GM21526 (cell line): ENCODE results near the gene GASK1A.

Experiments
- ATAC-seq: cut with Tn5 transposase; IDR thresholded peaks from one replicate; pipeline ENCODE4 v1.9.1; 2021; ENCODE audit warnings: moderate library complexity; ENCODE audit not compliant: unreplicated experiment, low FRiP score

GASK1A gene

DNA sequence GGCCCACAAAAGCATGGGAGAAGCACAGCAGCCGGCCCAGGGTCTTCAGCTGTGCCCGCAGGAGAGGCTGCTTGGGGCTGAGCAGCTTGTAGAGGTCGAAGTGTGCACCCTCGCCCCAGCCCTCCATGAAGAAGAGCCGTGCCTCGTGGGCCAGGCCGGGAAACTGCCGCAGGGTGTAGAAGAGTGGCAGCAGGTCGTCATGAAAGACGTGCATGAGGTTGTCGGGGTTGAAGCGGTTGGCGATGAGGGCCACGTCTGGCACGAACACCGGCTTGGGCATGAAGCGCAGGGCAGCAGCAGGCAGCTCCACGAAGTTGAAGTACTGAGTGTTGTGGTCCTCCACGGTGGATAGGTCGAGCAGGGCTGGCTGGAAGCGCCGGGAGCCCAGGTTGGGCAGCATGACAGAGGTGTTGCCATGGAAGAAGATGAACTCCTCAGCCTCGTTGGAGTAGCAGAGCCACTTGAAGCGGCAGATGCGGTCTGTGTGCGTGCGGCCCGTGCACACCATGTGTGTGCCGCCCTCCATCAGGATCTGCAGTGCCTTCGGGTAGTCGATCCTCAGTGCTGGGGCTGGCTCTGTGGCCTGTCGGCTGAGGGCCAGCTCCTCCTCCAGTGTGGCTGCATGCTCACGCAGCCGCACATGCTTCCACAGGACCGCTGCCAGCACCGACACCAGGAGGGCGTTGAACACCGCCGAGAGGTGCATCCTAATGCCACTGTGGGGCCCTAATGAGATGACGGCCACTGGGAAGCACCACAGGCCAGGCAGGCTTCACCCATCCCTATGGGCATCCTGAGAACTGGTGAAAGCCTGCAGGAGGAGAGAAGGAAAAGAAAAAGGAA is 101.8 kb downstream of the GASK1A start:
- ATAC-seq, result no peak

- no peak for ATAC-seq
These were observed 102.7 kb downstream of the GASK1A start for GRCh38 chr3:43081796-43082195.

DNA sequence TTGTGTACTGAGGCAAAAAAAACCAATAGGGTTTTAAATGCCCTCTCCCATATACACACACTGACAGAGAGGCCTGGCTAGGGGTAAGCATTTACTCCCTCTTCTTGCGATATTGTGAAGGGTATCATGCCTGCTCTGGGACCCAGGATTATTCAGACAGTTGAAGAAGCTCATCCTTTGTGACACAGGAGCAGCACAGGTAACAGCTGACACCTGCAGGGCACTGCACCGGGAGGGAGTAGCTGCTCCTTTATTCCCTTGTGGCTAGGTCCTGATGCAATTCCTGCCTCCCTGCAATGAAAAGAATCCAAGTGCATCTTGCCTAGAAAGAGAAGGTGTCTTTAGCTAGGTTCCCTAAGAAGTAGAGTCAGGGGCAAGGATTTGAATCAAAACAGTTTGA is 103.3 kb downstream of the GASK1A start:
- ATAC-seq, result no peak

- ATAC-seq, result no peak
These were observed 107.5 kb downstream of the GASK1A start for GRCh38 chr3:43086460-43087165.

GRCh38 chr3:43087249-43087776 is 108.2 kb downstream of the GASK1A start:
- ATAC-seq, result no peak

DNA sequence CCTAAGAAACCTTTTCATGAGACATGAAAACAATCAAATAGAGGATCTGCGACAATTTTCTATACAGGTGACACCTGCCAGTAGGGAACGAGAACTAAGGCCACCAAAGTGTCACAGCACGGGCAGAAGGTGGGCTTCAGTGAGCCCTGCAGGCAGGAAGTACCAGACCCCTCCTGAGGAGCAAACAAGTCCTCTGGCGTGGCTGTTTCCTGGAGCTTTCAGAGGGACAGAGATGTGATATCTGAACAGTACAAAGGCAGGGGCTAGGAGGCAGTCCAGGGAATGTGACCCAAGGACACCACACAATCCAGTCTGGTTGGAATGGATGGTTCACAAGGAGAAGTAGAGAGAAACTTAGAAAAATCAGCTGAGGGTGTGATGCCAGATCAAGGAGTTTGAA is 110.0 kb downstream of the GASK1A start:
- no peak for ATAC-seq

DNA sequence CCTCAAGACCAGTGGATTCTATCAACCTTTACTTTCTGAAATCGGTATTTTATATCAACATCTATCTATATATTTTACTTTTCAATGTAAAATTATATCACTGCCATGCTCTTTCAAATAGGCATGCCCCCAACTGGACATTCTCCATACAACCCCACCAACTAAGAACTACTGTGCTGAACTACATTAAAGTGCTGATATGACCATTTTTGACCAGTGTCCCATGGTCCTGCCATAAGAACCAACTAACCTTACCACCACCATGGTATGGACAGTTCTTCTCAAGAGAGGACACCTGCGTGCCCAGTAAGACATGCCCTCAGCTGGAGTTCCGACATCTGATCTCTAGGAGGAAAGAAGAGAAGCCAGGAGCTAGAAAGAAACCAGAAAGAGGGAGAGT is 111.1 kb downstream of the GASK1A start:
- ATAC-seq, result no peak

DNA sequence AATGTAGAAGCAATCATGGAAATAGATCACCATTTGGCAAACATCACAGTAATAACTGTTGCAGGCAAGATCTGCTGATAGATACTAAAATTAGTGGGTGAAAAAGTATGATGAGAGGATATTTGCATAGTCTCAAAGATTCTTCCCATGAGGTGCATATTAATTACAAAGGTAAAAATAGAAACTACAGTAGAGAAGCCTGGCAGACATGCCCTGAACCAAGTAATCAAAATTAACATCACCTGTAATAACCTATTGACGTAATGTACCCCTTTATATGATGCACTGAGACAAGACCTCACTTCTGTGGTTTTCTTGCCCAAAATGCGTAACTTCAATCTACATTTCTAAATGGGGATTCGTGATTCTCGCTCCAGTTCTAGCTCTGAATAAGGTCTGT is 112.4 kb downstream of the GASK1A start:
- ATAC-seq, result no peak

DNA sequence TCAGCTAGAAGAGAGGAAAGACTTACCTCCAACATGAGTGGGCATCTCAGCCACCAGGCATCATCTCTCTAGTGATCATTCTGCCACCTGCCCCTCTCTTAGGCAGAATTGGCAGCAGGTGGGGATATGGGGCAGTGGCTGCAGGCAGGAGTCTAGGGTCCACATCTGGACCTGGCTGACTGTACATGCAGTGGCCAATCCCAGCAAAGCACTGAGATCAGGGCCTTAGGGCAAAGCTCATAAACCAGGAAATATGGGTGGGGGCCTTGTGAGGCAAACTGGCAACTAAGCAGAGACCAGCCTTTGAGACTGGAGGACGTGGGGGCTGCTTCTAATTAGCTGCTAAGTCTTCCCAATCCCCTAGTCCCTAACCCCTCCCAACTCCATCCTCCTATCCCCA is 113.9 kb downstream of the GASK1A start:
- ATAC-seq, result no peak

GRCh38 chr3:43093974-43094373 is 114.9 kb downstream of the GASK1A start:
- no peak for ATAC-seq

- no peak for ATAC-seq
These were observed 115.3 kb downstream of the GASK1A start for GRCh38 chr3:43094381-43094780.

GRCh38 chr3:43094851-43095250 is 115.7 kb downstream of the GASK1A start:
- no peak for ATAC-seq

- ATAC-seq, result no peak
These were observed 116.3 kb downstream of the GASK1A start for GRCh38 chr3:43095370-43095769.

DNA sequence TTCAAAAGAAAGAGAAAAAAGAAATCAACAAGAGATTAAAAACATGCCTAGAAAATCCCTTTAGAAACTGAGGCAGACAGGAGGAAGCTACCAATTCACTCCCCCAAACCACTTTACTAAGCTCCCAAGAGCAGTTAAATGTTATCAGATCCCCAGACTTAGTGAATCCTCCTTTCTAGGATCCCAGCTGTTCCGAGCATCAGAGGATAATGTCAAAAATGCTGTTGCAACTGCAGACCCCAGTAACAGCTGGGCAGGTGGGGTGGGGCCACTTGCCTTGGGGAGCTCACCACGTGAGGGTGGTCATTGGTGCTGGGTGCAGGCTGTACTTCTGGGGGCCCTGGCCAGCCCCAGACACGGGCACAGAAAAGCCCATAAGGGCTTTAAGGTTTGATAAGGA is 117.7 kb downstream of the GASK1A start:
- no peak for ATAC-seq

- no peak for ATAC-seq
These were observed 118.4 kb downstream of the GASK1A start for GRCh38 chr3:43097400-43098080.

- no peak for ATAC-seq
These were observed 119.7 kb downstream of the GASK1A start for GRCh38 chr3:43098761-43099160.

GRCh38 chr3:43102773-43103480 is 123.8 kb downstream of the GASK1A start:
- no peak for ATAC-seq

GRCh38 chr3:43104039-43104438 is 124.9 kb downstream of the GASK1A start:
- ATAC-seq, result no peak

DNA sequence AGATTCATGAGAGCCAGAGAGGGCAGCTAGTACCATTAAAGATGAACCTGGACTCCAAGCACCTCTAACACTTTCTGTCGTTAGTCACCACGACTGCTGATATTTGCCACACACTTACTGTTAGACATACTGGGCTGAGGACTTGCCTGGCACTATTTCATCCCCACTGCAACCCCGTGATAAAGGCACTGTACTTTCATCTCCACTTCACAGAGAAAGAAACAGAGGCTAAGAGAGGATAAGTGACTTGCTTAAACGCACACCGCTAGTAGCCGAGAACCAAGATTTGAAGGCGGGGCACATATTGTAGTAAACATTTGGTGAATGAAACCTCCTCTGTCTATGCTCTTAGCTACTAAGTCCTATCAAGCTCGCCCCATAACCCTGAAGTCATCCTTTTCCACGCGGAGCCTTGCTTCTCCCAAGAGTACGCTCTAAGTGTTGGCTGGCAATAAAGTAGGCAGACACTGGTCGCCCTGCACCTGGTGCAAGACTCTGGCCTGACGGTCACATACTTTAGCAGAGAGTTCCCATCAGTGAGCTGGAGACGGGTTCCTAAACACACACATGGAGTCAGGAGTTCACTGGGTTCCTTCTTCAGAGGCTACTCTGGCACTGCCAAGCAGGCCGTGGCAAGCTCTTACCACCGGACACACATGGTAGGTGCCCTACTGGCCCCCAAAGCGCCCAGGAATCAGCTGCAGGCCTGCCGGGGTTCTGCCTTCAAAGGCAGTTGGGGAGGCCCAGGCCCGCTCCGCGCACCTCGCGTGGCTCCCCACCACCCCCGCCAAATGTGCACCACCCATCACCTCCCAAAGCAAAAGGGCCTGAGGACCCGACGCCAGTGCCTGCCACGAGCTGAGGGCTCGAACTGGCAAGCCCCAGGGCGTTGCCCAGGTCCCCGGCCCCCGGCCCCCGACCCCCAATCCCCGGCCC is 125.8 kb downstream of the GASK1A start:
- no peak for ATAC-seq
